Brain microvascular endothelial cell (primary cell): Measurements from ENCODE around the gene LRP8.

ENCODE experiments used
- DNase-seq: peaks from one replicate; pipeline ENCODE4 v3.0.0-alpha.2; 2020
- H3K27ac ChIP-seq: fragments of 250-450 bp; sonication (Bioruptor Pico); 2 replicates; pipeline ENCODE4 v1.5.1; 2020; ENCODE audit warnings: mild to moderate bottlenecking, moderate library complexity
- H3K27me3 ChIP-seq: fragments of 250-450 bp; sonication (Bioruptor Pico); replicated peaks from 2 replicates; pipeline ENCODE4 v1.5.1; 2020; ENCODE audit warnings: mild to moderate bottlenecking
- H3K36me3 ChIP-seq: fragments of 250-450 bp; sonication (Bioruptor Pico); replicated peaks from 2 replicates; pipeline ENCODE4 v1.5.1; 2020; ENCODE audit warnings: mild to moderate bottlenecking
- H3K4me3 ChIP-seq: 2 replicates; pipeline ENCODE4 v1.5.1; 2011; ENCODE audit warnings: low read depth, mild to moderate bottlenecking, control low read depth, low read length, moderate library complexity
- CTCF ChIP-seq: IDR thresholded peaks from 2 replicates; pipeline ENCODE4 v1.5.1; 2011; ENCODE audit warnings: low read depth, mild to moderate bottlenecking, moderate library complexity, low read length, control low read depth, inconsistent platforms; ENCODE audit errors: missing control alignments
- in situ Hi-C: cut with HindIII; loops from 2 replicates; pipeline ENCODE4 v1.10.0; 2017; ENCODE audit warnings: low sequenced_read_pairs, low pct_ligation_motif_present

The LRP8 gene

DNA sequence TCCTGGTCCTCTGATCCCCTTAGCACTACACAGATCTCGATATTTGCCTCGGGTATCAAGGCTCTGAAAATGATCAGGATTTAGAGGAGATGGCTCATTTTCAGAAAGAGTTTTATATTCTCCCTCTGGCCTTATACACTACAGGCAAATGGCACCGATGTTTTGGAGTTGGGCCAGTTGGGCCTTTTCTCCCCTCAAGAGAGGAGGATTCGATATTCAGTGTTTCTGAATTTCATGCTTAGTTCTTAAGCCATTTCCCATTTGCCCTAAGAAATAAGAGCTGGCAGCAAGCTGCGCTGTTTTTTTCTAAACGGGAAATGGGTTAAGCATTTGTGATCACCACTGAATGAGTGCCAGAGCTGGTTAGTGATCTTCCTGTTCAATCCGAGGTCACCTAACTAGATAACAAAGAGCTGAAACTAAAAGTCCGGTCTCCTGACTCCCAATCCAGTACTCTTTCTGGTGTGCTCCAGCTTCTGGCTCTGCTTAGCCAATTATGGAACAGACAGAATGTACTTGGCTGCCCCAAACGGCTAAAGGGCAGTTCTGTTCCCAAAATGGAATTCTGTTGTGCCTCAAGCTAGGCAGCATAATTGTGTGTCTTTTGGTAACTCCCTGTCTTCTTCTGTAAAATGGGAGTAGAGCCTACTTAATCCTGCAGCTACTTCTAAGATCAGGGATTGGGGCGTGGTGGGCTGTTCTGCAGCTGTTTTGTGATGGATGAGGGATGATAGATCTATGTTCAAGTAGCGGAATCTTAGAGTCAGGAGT, 132.4 kb downstream of the LRP8 start:
- TF ChIP-seq CTCF: no peak
- Histone ChIP-seq H3K27me3 (no peaks in the 10 kb centered on the region), H3K4me3 (no peak overlapping the region), H3K27ac (no peak overlapping the region), H3K36me3 (no peaks in the 10 kb centered on the region)
- in situ Hi-C loops: no loop called here
- no peak for DNase-seq
